ENCODE measurements around the gene CBX4.

The CBX4 gene

DNA sequence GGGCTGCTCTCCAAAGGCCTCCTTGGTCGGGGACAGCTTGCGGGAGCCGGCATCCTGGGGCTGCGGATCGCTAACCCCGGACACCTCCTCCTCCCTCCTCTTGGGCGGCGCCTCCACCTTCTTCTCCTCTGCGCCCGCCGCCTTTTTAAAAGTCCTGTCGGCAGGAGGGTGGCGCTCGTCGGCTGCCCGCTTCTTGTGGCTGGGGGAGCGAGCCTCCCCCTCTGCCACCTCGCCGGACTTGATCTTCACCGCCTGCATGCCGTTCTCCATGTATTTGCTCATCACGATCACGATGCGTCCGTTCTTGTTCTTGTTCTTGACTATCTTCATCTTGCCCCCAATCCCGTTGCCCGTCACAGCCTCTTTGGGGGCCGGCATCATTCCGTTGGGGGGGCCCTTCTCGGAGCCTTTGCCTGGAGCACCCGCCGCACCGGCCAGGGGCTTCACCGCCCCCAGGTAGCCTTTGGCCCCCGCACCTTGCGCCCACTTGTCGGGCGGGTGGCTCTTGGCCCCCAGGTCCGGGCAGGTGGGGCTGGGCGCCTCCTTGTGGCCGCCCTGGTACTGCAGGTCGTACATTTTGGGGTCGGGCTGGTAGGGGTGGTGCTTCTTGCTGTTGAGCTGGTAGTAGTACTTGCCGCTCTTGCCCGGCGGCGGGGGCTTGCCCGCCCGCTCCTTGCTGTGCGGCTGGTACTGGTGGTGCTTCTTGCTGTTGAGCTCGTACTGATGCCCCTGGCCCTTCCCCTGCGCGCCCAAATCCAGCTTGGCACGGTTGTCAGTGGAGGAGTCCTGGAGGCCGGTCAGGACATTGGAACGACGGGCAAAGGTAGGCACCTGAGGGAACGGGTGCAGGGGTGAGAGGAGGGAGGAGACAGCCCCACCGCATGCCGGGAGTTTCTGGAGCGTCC lies 4.4 kb downstream of the CBX4 start:
- TF ChIP-seq SIN3A (IDR thresholded peaks at IDR 0.05; ENCODE audit: borderline replicate concordance, insufficient read depth, low read length) (no peak), FOXP2 (optimal IDR thresholded peaks at IDR 0.05; ENCODE audit: borderline replicate concordance, extremely low read depth, extremely low read length, insufficient read depth) (no peak), TAF1 (IDR thresholded peaks at IDR 0.05; ENCODE audit: borderline replicate concordance, insufficient read depth, low read length) (no peak), POLR2AphosphoS5 (IDR thresholded peaks at IDR 0.05; ENCODE audit: low read depth, low read length) (no peak)
- TF ChIP-seq, protein P1, sequence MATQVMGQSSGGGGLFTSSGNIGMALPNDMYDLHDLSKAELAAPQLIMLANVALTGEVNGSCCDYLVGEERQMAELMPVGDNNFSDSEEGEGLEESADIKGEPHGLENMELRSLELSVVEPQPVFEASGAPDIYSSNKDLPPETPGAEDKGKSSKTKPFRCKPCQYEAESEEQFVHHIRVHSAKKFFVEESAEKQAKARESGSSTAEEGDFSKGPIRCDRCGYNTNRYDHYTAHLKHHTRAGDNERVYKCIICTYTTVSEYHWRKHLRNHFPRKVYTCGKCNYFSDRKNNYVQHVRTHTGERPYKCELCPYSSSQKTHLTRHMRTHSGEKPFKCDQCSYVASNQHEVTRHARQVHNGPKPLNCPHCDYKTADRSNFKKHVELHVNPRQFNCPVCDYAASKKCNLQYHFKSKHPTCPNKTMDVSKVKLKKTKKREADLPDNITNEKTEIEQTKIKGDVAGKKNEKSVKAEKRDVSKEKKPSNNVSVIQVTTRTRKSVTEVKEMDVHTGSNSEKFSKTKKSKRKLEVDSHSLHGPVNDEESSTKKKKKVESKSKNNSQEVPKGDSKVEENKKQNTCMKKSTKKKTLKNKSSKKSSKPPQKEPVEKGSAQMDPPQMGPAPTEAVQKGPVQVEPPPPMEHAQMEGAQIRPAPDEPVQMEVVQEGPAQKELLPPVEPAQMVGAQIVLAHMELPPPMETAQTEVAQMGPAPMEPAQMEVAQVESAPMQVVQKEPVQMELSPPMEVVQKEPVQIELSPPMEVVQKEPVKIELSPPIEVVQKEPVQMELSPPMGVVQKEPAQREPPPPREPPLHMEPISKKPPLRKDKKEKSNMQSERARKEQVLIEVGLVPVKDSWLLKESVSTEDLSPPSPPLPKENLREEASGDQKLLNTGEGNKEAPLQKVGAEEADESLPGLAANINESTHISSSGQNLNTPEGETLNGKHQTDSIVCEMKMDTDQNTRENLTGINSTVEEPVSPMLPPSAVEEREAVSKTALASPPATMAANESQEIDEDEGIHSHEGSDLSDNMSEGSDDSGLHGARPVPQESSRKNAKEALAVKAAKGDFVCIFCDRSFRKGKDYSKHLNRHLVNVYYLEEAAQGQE (IDR thresholded peaks at IDR 0.05; ENCODE audit: insufficient read depth in 1 of 2, low read depth in 2 of 2, low read length in 2 of 2): no peak

DNA sequence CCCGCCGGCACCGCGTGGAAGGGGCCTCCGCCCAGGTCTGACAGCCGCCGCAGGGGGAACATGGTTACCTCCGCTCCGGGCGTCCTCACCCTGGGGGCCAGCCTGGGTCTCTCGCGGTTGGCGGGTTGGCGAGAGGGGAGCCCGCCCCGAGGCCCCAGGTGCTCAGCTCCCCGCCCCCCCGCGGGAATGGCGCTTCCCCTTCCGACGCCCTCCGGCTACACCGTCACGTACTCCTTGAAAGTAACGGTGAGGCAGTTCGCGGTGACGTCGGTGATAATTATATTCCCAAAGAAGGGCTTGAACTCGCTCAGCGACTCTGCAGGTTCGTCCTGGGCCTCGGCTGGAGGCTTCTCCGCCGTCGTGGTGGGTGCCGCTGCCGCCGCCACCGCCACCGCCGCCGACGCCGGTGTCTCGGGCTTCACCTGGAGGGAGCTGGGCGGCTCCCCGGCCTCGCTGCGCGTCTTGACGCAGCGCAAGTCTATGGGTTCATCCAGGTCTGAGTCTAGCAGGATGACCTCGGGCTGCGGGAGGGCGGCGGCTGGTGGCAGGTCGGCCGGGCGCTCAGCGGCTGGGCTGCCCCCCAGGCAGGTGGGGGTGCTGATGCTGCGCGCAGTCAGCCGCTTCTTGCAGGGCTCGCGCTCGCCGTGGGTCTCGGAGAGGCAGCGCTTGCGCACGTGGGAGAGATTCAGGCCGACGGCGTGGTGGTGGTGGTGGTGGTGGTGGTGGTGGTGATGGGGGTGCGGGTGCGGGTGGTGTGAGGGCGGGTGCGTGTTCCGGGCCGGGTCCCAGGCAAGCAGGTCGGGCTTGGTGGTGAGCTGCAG lies 5.3 kb downstream of the CBX4 start:
- TF ChIP-seq FOXP2 (optimal IDR thresholded peaks at IDR 0.05; ENCODE audit: borderline replicate concordance, extremely low read depth, extremely low read length, insufficient read depth) (no peak), SIN3A (IDR thresholded peaks at IDR 0.05; ENCODE audit: borderline replicate concordance, insufficient read depth, low read length) (no peak), TAF1 (IDR thresholded peaks at IDR 0.05; ENCODE audit: borderline replicate concordance, insufficient read depth, low read length) (no peak), POLR2AphosphoS5 (IDR thresholded peaks at IDR 0.05; ENCODE audit: low read depth, low read length) (no peak)
- TF ChIP-seq, protein P1 (IDR thresholded peaks at IDR 0.05; ENCODE audit: insufficient read depth in 1 of 2, low read depth in 2 of 2, low read length in 2 of 2): no peak

DNA sequence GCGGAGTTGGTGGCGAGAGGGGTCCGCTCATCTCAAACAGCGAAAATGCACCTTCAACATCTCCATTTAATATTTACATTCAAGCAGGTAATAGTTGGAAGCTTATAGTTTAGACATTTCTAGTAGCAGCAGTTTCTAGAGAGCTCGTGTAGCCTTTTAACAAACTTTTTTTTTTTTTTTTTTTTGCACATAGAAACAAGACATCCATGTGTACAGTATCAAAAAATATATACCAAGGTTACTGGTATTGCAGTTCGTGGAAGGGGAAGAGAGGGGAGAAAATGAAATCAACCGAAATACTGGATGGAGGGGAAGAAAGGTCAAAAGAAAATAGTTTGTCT lies 6.2 kb downstream of the CBX4 start:
- TF ChIP-seq, protein P1 (IDR thresholded peaks at IDR 0.05; ENCODE audit: insufficient read depth in 1 of 2, low read depth in 2 of 2, low read length in 2 of 2): no peak
- TF ChIP-seq SIN3A (IDR thresholded peaks at IDR 0.05; ENCODE audit: borderline replicate concordance, insufficient read depth, low read length) (no peak), FOXP2 (optimal IDR thresholded peaks at IDR 0.05; ENCODE audit: borderline replicate concordance, extremely low read depth, extremely low read length, insufficient read depth) (no peak), TAF1 (IDR thresholded peaks at IDR 0.05; ENCODE audit: borderline replicate concordance, insufficient read depth, low read length) (no peak), POLR2AphosphoS5 (IDR thresholded peaks at IDR 0.05; ENCODE audit: low read depth, low read length) (no peak)

DNA sequence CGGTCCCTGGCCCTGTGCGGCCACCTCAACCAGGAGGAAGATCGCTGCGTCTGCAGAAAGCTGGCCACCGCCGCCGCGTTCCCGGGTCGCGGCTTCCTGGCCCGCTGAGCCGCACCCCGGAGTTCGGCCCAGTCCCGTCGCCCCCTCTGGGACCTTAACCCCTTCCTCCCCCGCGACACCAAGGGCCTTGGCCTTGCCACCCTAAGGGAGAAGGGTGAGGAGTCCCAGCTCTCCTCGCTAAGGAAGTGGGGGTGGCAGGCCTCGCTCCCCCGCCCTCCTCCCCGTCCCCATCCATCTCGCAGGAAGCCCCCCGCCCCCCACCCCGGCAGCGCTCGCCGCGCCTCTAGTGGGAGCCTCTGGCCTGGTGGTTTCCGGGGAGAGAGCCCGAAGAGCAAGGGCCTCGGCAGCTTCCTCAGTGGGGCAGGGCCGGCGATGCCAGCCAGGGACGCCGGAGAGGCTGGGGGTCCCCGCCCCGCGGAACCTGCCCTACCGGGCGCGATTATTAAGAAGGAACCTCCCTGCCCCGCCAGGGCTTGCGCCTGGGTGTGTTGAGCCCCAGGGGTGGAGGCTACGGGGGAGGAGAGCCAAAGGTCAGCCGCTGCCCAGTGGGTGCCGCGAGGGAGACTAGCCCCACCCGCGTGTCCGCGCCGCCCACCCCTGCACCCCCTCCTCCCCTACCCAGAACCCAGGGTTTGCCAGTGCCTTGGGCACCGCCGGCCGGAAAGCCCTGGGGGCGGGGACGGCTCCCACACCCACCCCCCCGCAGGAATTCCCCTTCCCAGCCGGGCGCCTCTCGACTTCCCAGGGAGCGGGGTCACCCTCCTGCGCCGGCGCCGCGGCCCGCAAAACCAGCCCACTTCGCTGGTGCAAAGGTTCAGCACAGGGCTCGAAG lies 6.8 kb downstream of the CBX4 start:
- TF ChIP-seq TAF1 (IDR thresholded peaks at IDR 0.05; ENCODE audit: borderline replicate concordance, insufficient read depth, low read length) (no peak), SIN3A (IDR thresholded peaks at IDR 0.05; ENCODE audit: borderline replicate concordance, insufficient read depth, low read length) (no peak), FOXP2 (optimal IDR thresholded peaks at IDR 0.05; ENCODE audit: borderline replicate concordance, extremely low read depth, extremely low read length, insufficient read depth) (no peak)
- TF ChIP-seq, protein P1 (IDR thresholded peaks at IDR 0.05; ENCODE audit: insufficient read depth in 1 of 2, low read depth in 2 of 2, low read length in 2 of 2): no peak
